ENCODE data around the gene CLOCK. TPM values are rescaled to one million over a fixed set of nuclear protein-coding genes. Genes with fewer than 3 reads are reported as not detected.

CLOCK gene
- total RNA-seq, 1 donor from 2014 or later: 34.2 TPM

DNA sequence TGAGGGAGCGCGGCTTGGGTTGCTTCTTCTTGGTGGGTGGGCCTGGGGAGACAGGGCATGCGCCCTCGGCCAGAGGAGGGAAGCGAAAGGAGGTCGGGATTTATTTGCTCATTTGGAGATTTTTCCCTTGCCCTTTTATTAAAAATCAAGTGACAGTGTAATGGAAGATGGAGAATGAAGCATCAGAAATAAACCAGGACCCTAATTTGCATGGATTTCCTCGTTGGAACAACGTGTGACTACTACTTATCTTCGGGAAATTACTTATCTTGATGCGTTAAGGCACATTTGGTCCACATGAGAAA is 709 bp upstream of the CLOCK start:
- Histone ChIP-seq H3K27me3 (ENCODE audit: low read depth) (no peaks in the 10 kb centered on the region), H3K4me1 (peaks cover 46% of the 10 kb centered on the region), H3K36me3 (no peaks in the 10 kb centered on the region), H3K9me3 (replicated peaks) (no peaks in the 10 kb centered on the region), H3K4me3 (peak overlapping the region; percentile 99), H3K27ac (replicated peaks) (peak overlapping the region; percentile 99)
- peak; percentile 33 for DNase-seq
- no peak for TF ChIP-seq CTCF (IDR thresholded peaks at IDR 0.05; ENCODE audit: borderline replicate concordance)
- intact Hi-C loops (cut with micrococcal nuclease): loop anchor here (10.0 kb wide), 1 partner anchor 203 kb away; the partner anchor contains the start of gene SRD5A3

GRCh38 chr4:55546506-55546755 is 278 bp downstream of the CLOCK start:
- no peak for DNase-seq
- Histone ChIP-seq H3K36me3 (no peaks in the 10 kb centered on the region), H3K27me3 (ENCODE audit: low read depth) (no peaks in the 10 kb centered on the region), H3K27ac (replicated peaks) (peak overlapping the region; percentile 99), H3K4me1 (peaks cover 46% of the 10 kb centered on the region), H3K9me3 (replicated peaks) (no peaks in the 10 kb centered on the region), H3K4me3 (peak overlapping the region; percentile 99)
- TF ChIP-seq CTCF (IDR thresholded peaks at IDR 0.05; ENCODE audit: borderline replicate concordance): no peak
- intact Hi-C loops (cut with micrococcal nuclease): loop anchor here (10.0 kb wide), 1 partner anchor 202 kb away; the partner anchor contains the start of gene SRD5A3

GRCh38 chr4:55545641-55546505 is 836 bp downstream of the CLOCK start:
- peak; percentile 84 for DNase-seq
- no peaks in the 10 kb centered on the region for H3K36me3 ChIP-seq
- H3K27me3 ChIP-seq (ENCODE audit: low read depth): no peaks in the 10 kb centered on the region
- H3K4me3 ChIP-seq: peak overlapping the region; percentile 99
- no peaks in the 10 kb centered on the region for H3K9me3 ChIP-seq (replicated peaks)
- intact Hi-C loops (cut with micrococcal nuclease): loop anchor here (10.0 kb wide), 1 partner anchor 201 kb away; the partner anchor contains the start of gene SRD5A3
- no peak for TF ChIP-seq CTCF (IDR thresholded peaks at IDR 0.05; ENCODE audit: borderline replicate concordance)
- H3K27ac ChIP-seq (replicated peaks): peak overlapping the region; percentile 99
- peaks cover 46% of the 10 kb centered on the region for H3K4me1 ChIP-seq

GRCh38 chr4:55545151-55545550 is 1.6 kb downstream of the CLOCK start:
- Histone ChIP-seq H3K4me1 (peaks cover 46% of the 10 kb centered on the region), H3K27me3 (ENCODE audit: low read depth) (no peaks in the 10 kb centered on the region), H3K36me3 (no peaks in the 10 kb centered on the region), H3K4me3 (peak overlapping the region; percentile 99), H3K27ac (replicated peaks) (peak overlapping the region; percentile 99), H3K9me3 (replicated peaks) (no peaks in the 10 kb centered on the region)
- no peak for TF ChIP-seq CTCF (IDR thresholded peaks at IDR 0.05; ENCODE audit: borderline replicate concordance)
- no peak for DNase-seq
- intact Hi-C loops (cut with micrococcal nuclease): loop anchor here (10.0 kb wide), 1 partner anchor 200 kb away; the partner anchor contains the start of gene SRD5A3

- H3K36me3 ChIP-seq: no peaks in the 10 kb centered on the region
- no peak overlapping the region for H3K27ac ChIP-seq (replicated peaks)
- H3K27me3 ChIP-seq (ENCODE audit: low read depth): no peaks in the 10 kb centered on the region
- no peak for TF ChIP-seq CTCF (IDR thresholded peaks at IDR 0.05; ENCODE audit: borderline replicate concordance)
- no peaks in the 10 kb centered on the region for H3K9me3 ChIP-seq (replicated peaks)
- intact Hi-C loops (cut with micrococcal nuclease): loop anchor here (10.0 kb wide), 1 partner anchor 199 kb away; the partner anchor contains the start of gene SRD5A3
- no peak overlapping the region for H3K4me3 ChIP-seq
- peaks cover 46% of the 10 kb centered on the region for H3K4me1 ChIP-seq
- DNase-seq: no peak
Measured at GRCh38 chr4:55543858-55544257, 2.9 kb downstream of the CLOCK start.

Data from left ventricle myocardium inferior (tissue), 1 donor.